A549 treated with AZD2906 at 1 μM for 4 hours (cell line): ENCODE measurements around the gene PRSS23. TPM values are rescaled to one million over a fixed set of nuclear protein-coding genes. Genes with fewer than 3 reads are reported as not detected.

Experiments
- total RNA-seq: library from RNA; stranded (reverse); fragments of 200-300 nt; extraction: Qiagen RNA extraction; gene quantifications from 5 replicates; pipeline ENCODE4 v1.2.3, GENCODE V29; 2022

The PRSS23 gene
- 385 to 449 TPM (median 425 TPM) in 5 replicates for total RNA-seq

GRCh38 chr11:86800076-86800959 lies at the start of gene PRSS23:
Gene PRSS23 (plus strand): TSS chr11:86800542. CDS start chr11:86807644, 7,102 bp downstream.

Other genes starting within 250 kb of the PRSS23 start
- gene ME3, start 127.9 kb upstream of the PRSS23 start, total RNA-seq = 14.0 to 20.1 TPM (median 17.5 TPM) in 5 replicates
- gene FZD4, start 154.9 kb downstream of the PRSS23 start, total RNA-seq = 1.1 to 1.5 TPM (median 1.3 TPM) in 5 replicates
- 8.1 to 12.4 TPM (median 9.5 TPM) in 5 replicates for gene TMEM135, start 237.4 kb downstream of the PRSS23 start, total RNA-seq